HT1080 (cell line): ENCODE measurements around the gene YIPF7. TPM values are rescaled to one million over a fixed set of nuclear protein-coding genes. Genes with fewer than 3 reads are reported as not detected.

Source experiments
- DNase-seq: peaks from one replicate; pipeline ENCODE4 v3.0.0-alpha.2; 2015; ENCODE audit warnings: low read depth
- polyA plus RNA-seq, 2 experiments: library from polyadenylated mRNA; depleted of rRNA; stranded (reverse); fragments of >200 nt; gene quantifications; 2 replicates each; pipeline ENCODE4 v1.2.3, GENCODE V29; 2015
- total RNA-seq: library from RNA; depleted of rRNA; stranded (reverse); fragments of >200 nt; shearing (Covaris generic); gene quantifications from 2 replicates; pipeline ENCODE4 v1.2.3, GENCODE V29; 2014; rRNA removed

Gene YIPF7
- not detected in 2 replicates for total RNA-seq
- polyA plus RNA-seq (2015; cell fraction: cytosol; rRNA removed): not detected in 2 replicates
- not detected in 2 replicates for polyA plus RNA-seq (2015; cell fraction: nucleus; rRNA removed)

GRCh38 chr4:44651425-44651824, at the start of gene YIPF7:
Gene YIPF7, minus strand, starts transcription at chr4:44651625. Its CDS starts 1,525 bp downstream, at chr4:44650100.
- DNase-seq: no peak

GRCh38 chr4:44701037-44701436, 49.6 kb upstream of the YIPF7 start:
- DNase-seq: no peak

- no peak for DNase-seq
Observed at GRCh38 chr4:44700427-44700826, 49.0 kb upstream of the YIPF7 start.

- no peak for DNase-seq
Observed at GRCh38 chr4:44684648-44685047, 33.2 kb upstream of the YIPF7 start.

- DNase-seq: no peak
Observed at GRCh38 chr4:44679060-44679459, 27.6 kb upstream of the YIPF7 start.

GRCh38 chr4:44678094-44679041, 26.9 kb upstream of the YIPF7 start, which contains the start of gene GUF1:
Gene GUF1, plus strand, starts transcription at chr4:44678420. Its CDS starts 203 bp downstream, at chr4:44678623.
- DNase-seq: peak; percentile 92

GRCh38 chr4:44675366-44675765, 23.9 kb upstream of the YIPF7 start:
- DNase-seq: no peak

GRCh38 chr4:44674471-44674870, 23.0 kb upstream of the YIPF7 start:
- no peak for DNase-seq

- no peak for DNase-seq
Observed at GRCh38 chr4:44671636-44672035, 20.2 kb upstream of the YIPF7 start.

- DNase-seq: no peak
Observed at GRCh38 chr4:44670506-44671199, 19.2 kb upstream of the YIPF7 start.

- peak; percentile 35 for DNase-seq
Observed at GRCh38 chr4:44668526-44668925, 17.1 kb upstream of the YIPF7 start.

GRCh38 chr4:44663539-44664263, 12.3 kb upstream of the YIPF7 start:
- DNase-seq: no peak

- no peak for DNase-seq
Observed at GRCh38 chr4:44662623-44663005, 11.2 kb upstream of the YIPF7 start.

GRCh38 chr4:44661940-44662622, 10.7 kb upstream of the YIPF7 start:
- peak; percentile 73 for DNase-seq

- DNase-seq: peak; percentile 42
Observed at GRCh38 chr4:44660396-44660795, 9.0 kb upstream of the YIPF7 start.

GRCh38 chr4:44652002-44652401, 577 bp upstream of the YIPF7 start:
- DNase-seq: no peak

- DNase-seq: no peak
Observed at GRCh38 chr4:44646151-44646550, 5.3 kb downstream of the YIPF7 start.

- peak; percentile 17 for DNase-seq
Observed at GRCh38 chr4:44638091-44638490, 13.3 kb downstream of the YIPF7 start.

GRCh38 chr4:44632733-44633132, 18.7 kb downstream of the YIPF7 start:
- no peak for DNase-seq

- DNase-seq: no peak
Observed at GRCh38 chr4:44632089-44632488, 19.3 kb downstream of the YIPF7 start.
